Skin epidermis (tissue), 12 donors: Measurements from ENCODE around the gene INSR.

Source experiments
- H3K27ac ChIP-seq, 21 experiments: fragments of 200-600 bp; sonication (generic) in 11 of 21; one replicate each; pipeline ENCODE4 v1.5.0; 2020; ENCODE audit warnings: mild to moderate bottlenecking in 3 of 21, inconsistent platforms in 2 of 21, moderate library complexity in 2 of 21
- H3K4me3 ChIP-seq, 7 experiments: fragments of 200-600 bp; sonication (generic) in 2 of 7; one replicate each; pipeline ENCODE4 v1.5.0; 2020; ENCODE audit warnings: inconsistent platforms in 2 of 7, mild to moderate bottlenecking in 2 of 7, moderate library complexity in 1 of 7

INSR gene

DNA sequence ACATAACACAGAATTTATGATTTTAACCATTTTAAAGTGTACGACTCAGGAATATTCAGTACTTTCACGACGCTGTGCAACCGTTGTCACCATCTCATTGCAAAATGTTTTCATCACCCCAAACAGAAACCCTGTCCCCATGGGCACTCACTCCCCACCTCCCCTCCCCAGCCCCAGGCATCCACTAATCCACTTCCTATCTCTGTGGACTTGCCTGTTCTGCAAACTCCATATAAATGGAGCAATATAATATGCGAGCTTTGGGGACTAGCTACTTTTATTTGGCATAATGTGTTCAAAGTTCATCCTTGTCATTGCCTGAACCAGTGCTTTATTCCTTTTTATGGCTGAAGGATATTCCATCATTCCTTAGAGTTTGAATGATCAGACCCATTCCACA, 7.3 kb upstream of the INSR start:
- Histone ChIP-seq H3K27ac (no peak overlapping the region), H3K4me3 (no peak overlapping the region)

- Histone ChIP-seq H3K4me3 (no peak overlapping the region), H3K27ac (no peak overlapping the region)
Observed at GRCh38 chr19:7297742-7298141, 3.5 kb upstream of the INSR start.

DNA sequence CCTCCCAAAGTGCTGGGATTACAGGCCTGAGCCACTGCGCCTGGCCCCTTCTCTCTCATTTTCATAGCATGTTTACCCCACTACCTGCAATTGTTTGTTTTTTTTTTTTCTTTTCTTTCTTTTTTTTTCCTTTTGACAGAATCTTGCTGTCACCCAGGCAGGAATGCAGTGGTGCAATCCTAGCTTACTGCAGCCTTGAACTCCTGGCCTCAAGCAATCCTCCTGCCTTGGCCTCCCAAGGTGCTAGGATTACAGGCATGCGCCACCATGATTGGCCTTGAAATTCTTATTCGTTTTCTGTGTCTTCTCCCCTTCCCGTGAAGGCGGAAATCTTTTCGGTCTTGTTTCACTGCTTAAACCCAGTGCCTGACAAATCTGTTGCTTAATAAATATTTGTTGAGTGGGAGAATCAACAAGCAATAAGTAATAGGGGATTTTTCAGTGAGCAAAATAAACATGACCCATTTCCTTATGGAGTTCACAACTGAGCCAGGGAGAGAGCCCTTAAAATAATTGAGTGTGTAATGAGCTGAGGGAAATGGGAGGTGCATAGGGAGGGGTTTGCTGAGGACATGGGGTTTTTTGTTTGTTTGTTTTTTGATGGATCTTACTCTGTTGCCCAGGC, 1.8 kb upstream of the INSR start:
- H3K4me3 ChIP-seq, result no peak overlapping the region
- H3K27ac ChIP-seq, result no peak overlapping the region

DNA sequence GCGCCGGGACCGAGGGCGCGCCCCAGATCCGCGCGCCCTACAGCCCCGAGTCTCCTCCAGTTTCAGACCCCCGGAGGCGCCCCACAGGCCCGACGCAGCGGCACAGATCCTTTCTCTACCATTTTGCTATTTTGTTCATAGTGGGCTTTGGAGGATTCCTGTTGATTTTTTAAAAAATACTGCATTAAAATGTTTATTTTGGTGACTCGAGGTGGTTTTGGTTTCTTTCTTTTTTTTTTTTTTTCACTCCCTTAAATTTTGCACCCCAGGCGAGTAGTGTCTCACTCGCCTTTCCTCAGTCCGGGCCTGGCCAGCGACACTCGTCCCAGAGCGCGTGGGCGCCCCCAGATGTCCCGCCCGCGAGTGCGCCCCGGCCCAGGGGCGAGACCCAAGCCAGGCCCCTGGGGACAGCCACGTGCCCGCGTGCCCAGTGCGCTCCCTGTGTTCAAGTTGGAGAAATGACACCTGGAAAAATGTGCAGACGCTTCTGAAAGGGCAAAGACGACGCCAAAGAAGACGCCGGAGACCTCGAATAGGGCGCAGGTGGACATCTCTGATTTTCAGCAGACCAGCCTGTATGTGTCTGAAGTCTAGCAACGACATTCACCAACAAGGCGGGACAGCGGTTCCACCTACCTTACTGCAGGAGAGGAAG, 471 bp upstream of the INSR start:
- Histone ChIP-seq H3K27ac (peak overlapping the region in 19 of 21 experiments; percentile 17 to 95 (median 84)), H3K4me3 (peak overlapping the region; percentile 75 to 98 (median 86))

DNA sequence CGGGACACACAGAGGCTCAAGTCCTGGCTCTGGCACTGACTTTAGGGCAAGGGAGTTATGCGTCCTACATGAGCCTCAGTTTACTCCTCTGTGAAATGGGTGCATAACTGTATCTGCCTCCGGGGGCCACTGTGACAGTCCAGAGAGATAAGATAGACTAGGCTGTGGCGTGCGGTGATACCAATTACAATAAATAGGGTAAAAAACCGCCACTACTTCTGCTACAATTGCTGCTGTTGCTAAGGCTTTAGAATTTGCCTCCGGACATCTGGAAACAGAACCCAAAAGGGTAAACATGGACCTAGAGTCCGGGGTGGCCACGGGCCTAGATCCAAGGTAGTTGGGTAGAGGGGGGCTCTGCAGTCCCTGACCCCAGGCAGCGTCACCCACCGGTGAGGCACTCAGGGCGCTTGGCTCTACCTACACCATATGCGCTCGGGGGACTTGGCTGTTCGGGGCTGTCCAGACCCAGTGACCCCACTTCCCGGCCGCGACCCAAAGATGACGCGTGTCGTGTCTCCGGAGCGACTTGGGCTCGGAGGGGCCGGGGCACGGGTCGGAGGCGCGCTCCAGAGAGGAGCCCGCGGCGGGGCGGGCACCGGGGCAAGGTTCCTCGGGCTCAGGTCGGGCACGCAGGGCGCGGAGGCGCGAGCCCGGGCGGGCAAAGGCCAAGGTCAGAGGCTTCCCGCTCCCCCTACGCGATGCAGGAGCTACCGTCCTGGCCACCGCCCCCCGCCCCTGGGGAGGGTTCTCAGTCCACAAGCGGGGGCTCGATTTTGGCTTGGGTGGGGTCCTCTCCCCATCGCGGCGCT, 1.1 kb downstream of the INSR start:
- peak overlapping the region; percentile 75 to 98 (median 86) for H3K4me3 ChIP-seq
- peak overlapping the region in 18 of 21 experiments; percentile 68 to 95 (median 84) for H3K27ac ChIP-seq

GRCh38 chr19:7292352-7292949, 1.8 kb downstream of the INSR start:
- H3K4me3 ChIP-seq, result peak overlapping the region in 5 of 7 experiments; percentile 75 to 98 (median 95)
- H3K27ac ChIP-seq, result peak overlapping the region in 5 of 21 experiments; percentile 84 to 91 (median 89)

- H3K27ac ChIP-seq, result no peak overlapping the region
- no peak overlapping the region for H3K4me3 ChIP-seq
Observed at GRCh38 chr19:7288977-7289376, 5.2 kb downstream of the INSR start.

DNA sequence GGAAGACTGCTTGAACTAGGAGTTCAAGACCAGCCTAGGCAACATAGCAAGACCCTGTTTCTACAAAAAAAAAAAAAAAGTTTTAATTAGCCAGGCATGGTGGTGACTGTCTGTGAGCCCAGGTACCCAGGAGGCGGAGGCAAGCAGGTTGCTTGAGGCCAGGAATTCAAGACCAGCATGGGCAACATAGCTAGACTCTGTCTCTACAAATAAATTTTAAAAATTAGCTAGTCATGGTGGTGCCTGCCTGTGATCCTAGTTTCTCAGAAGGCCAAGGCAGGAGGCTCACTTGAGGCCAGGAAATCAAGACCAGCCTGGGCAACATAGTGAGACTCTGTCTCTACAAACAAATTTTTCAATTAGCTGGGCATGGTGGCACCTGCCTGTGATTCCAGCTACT, 6.1 kb downstream of the INSR start:
- Histone ChIP-seq H3K27ac (no peak overlapping the region), H3K4me3 (no peak overlapping the region)

GRCh38 chr19:7287722-7288121, 6.5 kb downstream of the INSR start:
- H3K4me3 ChIP-seq, result no peak overlapping the region
- no peak overlapping the region for H3K27ac ChIP-seq

- Histone ChIP-seq H3K4me3 (no peak overlapping the region), H3K27ac (no peak overlapping the region)
Observed at GRCh38 chr19:7280940-7281666, 13.1 kb downstream of the INSR start.

- H3K4me3 ChIP-seq, result no peak overlapping the region
- no peak overlapping the region for H3K27ac ChIP-seq
Observed at GRCh38 chr19:7272856-7273578, 21.2 kb downstream of the INSR start.

DNA sequence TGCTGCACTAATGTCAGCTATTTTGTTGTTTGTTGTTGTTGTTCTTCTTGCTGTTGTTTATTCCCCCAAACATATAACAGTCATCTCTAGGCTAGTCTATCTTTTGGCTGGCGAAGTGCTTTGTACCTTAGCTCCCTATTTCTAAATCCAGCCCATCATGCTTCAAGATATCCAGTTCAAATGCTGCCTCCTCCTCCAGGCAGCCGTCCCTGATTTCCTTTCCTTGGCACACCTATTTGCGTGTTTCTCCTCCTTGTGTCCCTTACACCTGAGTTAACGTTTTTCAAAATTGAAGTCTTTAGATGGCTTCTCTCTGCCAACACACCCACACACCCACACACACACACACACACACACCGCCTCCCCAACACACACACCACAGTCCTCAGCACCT, 25.5 kb downstream of the INSR start:
- H3K4me3 ChIP-seq, result no peak overlapping the region
- no peak overlapping the region for H3K27ac ChIP-seq

GRCh38 chr19:7267792-7268704, 26.2 kb downstream of the INSR start:
- H3K4me3 ChIP-seq, result no peak overlapping the region
- H3K27ac ChIP-seq, result no peak overlapping the region

GRCh38 chr19:7266832-7267231, 27.4 kb downstream of the INSR start:
- H3K4me3 ChIP-seq, result no peak overlapping the region
- peak overlapping the region in 1 of 21 experiments; percentile 18 for H3K27ac ChIP-seq

DNA sequence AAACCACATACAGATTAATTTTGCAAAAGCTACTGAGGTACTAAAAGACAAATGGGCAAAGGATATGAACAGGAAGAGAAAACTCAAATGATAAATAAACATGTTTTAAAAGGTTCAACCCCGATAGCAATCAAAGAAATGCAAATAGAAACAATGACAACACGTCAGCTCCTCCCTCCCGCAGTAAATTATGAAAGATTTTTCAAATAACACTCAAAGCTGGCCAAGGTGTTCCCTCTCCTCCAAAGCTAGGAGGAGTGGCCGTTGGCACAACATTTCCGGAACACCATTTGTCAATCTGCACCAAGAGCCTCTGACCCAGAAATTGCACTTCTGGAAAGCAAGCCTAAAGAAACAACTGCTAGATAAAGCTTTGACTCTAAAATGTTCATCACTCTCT, 28.3 kb downstream of the INSR start:
- Histone ChIP-seq H3K4me3 (no peak overlapping the region), H3K27ac (peak overlapping the region in 1 of 21 experiments; percentile 34)

- no peak overlapping the region for H3K4me3 ChIP-seq
Observed at GRCh38 chr19:7264858-7265257, 29.4 kb downstream of the INSR start.

DNA sequence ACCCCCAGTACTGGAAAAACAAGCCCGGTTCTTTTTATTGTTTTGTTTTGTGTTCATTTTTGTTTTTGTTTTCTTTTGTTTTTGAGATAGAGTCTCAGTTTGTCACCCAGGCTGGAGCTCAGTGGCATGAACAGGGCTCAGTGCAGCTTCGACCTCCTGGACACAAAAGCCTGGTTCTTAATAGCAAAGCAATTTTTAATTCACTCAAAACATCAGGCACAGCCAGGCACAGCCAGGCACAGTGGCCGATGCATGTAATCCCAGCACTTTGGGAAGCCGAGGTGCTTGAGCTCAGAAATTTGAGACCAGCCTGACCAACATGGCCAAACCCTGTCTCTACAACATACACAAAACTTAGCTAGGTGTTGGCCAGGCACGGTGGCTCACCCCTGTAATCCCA, 30.7 kb downstream of the INSR start:
- Histone ChIP-seq H3K4me3 (no peak overlapping the region), H3K27ac (no peak overlapping the region)

More at GRCh38 chr19:7264858-7265257, 29.4 kb downstream of the INSR start:
- H3K27ac ChIP-seq, result no peak overlapping the region

DNA sequence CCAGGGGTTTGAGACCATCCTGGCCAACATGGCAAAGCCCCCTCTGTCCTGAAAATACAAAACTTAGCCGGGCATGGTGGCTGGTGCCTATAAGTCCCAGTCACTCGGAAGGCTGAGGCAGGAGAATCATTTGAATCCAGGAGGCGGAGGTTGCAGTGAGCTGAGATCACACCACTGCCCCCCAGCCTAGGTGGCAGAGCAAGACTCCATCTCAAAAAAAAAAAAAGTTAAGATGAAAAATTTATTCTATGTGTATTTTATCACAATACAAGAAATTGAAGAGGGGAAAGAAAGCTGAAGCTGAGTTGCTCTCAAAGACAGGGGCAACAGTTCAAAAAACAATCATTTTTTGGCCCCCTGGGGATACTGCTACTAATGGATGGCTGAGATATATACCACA, 31.1 kb downstream of the INSR start:
- Histone ChIP-seq H3K4me3 (no peak overlapping the region), H3K27ac (no peak overlapping the region)
